Measurements from ENCODE around the gene SSBP3. TPM values are rescaled to one million over a fixed set of nuclear protein-coding genes. Genes with fewer than 3 reads are reported as not detected.

SSBP3 gene
- total RNA-seq, 4 donors from 2014 or later: 19.0 to 35.2 (median 33.4) TPM

DNA sequence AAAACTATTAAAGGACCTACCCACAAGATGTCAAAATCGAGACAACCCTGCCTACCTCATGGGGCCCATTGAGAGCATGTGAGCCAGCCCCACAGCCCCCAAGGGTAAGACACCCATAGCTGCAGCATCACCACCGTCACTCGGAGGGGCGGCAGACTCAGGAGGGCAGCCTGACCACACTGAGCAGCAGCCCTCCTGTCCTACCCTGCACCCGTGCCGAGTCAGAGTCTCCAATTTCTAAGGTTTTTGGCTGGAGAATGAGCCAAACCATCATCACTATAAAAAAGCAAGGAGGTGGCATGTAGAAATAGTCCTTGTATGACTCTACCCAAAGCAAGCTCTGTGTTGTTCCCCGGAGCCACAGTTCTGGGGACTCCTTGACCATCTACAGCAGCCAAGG, 94.7 kb downstream of the SSBP3 start:
- Histone ChIP-seq H3K36me3 (no peaks in the 10 kb centered on the region), H3K27ac (peak overlapping the region in 1 of 4 donors; percentile 63), H3K27me3 (no peaks in the 10 kb centered on the region), H3K4me3 (no peak overlapping the region), H3K9me3 (no peaks in the 10 kb centered on the region), H3K4me1 (peaks cover 0 to 43% (median 0%) of the 10 kb centered on the region in 4 donors)
- no peak for DNase-seq
- no peak for TF ChIP-seq POLR2A (IDR thresholded peaks at IDR 0.05)
- TF ChIP-seq CTCF (IDR thresholded peaks at IDR 0.05): no peak

DNA sequence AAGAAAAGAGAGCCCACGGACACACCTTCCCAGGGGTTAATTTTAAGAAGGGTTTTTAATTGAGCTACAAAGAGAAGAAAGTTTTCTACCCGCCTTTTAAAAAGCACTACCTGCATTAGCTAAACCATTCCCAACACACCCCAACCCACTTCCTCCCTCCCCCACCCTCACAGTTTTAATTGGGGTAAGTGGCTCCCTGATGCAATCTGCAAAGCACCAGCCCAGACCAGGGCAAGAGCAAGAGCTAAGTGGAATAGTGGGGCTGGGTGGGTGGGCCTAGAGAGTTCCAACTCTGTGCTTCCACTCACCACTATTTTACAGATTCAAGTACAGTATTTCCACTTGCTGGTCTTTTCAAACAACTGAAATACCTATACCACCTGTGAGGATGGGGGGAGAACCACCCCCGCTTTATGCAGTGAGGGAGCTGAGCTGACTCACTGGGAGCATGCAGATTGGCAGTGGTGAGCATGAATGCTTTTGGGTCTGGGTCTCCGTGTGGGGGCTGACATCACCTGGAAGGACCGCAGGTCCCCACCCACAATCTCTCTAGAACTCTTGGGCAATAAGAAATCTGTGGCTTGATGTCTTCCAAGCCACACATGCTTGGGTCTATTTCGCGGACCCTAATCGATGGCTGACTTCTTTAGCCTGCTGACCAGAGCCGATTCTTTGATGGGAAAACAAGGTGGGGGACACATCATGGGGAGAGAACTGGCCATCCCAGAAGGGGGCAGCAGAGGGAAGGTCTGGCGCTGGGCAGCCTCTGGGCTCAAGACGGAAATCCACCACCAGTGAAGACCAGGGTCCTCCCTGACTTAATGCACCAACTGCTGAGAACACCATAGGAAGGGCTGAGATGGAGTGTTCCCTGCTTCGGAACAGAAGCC, 95.5 kb downstream of the SSBP3 start:
- Histone ChIP-seq H3K27ac (no peak overlapping the region), H3K4me1 (peaks cover 0 to 43% (median 0%) of the 10 kb centered on the region in 4 donors), H3K4me3 (no peak overlapping the region), H3K27me3 (no peaks in the 10 kb centered on the region), H3K36me3 (no peaks in the 10 kb centered on the region), H3K9me3 (no peaks in the 10 kb centered on the region)
- TF ChIP-seq POLR2A (IDR thresholded peaks at IDR 0.05) (no peak), CTCF (IDR thresholded peaks at IDR 0.05) (peak in 5 of 6 experiments; percentile 9 to 42 (median 30))
- peak in 1 of 3 donors; percentile 67 for DNase-seq

GRCh38 chr1:54309631-54310366, 96.4 kb downstream of the SSBP3 start:
- peak overlapping the region in 2 of 4 donors; percentile 25 to 27 for H3K27ac ChIP-seq
- H3K27me3 ChIP-seq: no peaks in the 10 kb centered on the region
- no peak for DNase-seq
- no peak overlapping the region for H3K4me3 ChIP-seq
- no peaks in the 10 kb centered on the region for H3K36me3 ChIP-seq
- H3K9me3 ChIP-seq: no peaks in the 10 kb centered on the region
- peaks cover 0 to 39% (median 0%) of the 10 kb centered on the region in 4 donors for H3K4me1 ChIP-seq
- TF ChIP-seq CTCF (IDR thresholded peaks at IDR 0.05) (no peak), POLR2A (IDR thresholded peaks at IDR 0.05) (no peak)

DNA sequence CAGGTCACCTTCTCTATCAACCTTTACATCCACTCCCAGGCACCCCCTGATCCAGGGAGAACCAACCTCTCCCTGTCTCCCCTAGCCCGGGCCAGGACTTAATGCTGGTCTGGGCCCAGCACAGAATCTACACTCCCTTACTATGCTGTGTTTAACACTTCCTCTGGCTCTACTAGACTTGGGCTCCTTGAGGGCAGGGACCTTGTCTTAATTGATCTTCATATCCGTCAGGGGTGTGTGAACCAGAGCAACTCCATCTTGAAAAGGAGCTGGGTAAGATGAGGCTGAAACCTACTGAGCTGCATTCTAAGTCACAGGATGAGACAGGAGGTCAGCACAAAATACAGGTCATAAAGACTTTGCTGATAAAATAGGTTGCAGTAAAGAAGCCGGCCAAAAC, 98.9 kb downstream of the SSBP3 start:
- H3K36me3 ChIP-seq: no peaks in the 10 kb centered on the region
- peaks cover 0 to 22% (median 4%) of the 10 kb centered on the region in 4 donors for H3K4me1 ChIP-seq
- H3K27me3 ChIP-seq: no peaks in the 10 kb centered on the region
- H3K27ac ChIP-seq: no peak overlapping the region
- no peak overlapping the region for H3K4me3 ChIP-seq
- DNase-seq: no peak
- H3K9me3 ChIP-seq: no peaks in the 10 kb centered on the region
- TF ChIP-seq CTCF (IDR thresholded peaks at IDR 0.05): no peak
- TF ChIP-seq POLR2A (IDR thresholded peaks at IDR 0.05): no peak

DNA sequence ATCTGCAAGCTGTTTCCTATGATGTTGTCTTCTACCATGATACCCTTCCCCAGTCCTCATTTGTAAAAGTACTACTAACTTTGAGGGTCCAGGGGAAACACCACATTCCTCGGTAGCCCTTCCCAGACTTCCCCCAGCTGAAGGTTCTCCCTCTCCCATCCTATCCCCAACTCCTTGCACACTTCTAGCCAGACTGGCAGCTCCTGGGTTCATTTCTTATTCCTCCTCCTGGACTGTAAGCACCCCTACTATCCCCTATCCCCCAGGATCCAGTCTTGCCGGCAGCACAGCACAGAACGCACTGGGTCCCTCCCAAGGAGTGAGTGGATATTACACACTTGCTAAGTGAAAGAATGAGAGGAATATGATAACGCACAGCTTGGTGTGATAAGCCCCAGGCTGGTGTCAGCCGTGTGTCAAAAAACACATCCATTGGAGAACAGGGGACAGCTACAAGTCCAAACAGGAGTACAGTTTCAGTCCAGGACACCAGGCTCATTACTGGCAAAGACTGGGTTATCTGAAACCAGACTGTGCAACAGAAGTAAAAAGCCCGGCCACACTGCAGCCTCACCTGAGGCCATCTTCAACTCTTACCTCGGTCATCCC, 100.2 kb downstream of the SSBP3 start:
- DNase-seq: no peak
- TF ChIP-seq POLR2A (IDR thresholded peaks at IDR 0.05) (no peak), CTCF (IDR thresholded peaks at IDR 0.05) (no peak)
- H3K27me3 ChIP-seq: no peaks in the 10 kb centered on the region
- no peaks in the 10 kb centered on the region for H3K9me3 ChIP-seq
- no peak overlapping the region for H3K27ac ChIP-seq
- no peak overlapping the region for H3K4me3 ChIP-seq
- peaks cover 0 to 12% (median 4%) of the 10 kb centered on the region in 4 donors for H3K4me1 ChIP-seq
- no peaks in the 10 kb centered on the region for H3K36me3 ChIP-seq
